CD4-positive, alpha-beta T cell treated with Interleukin-15 for 1 hour (primary cell): Measurements from ENCODE around the gene ARHGEF28.

Source experiments
- DNase-seq: peaks from one replicate; pipeline ENCODE4 v3.0.0-alpha.2; 2020

Gene ARHGEF28

DNA sequence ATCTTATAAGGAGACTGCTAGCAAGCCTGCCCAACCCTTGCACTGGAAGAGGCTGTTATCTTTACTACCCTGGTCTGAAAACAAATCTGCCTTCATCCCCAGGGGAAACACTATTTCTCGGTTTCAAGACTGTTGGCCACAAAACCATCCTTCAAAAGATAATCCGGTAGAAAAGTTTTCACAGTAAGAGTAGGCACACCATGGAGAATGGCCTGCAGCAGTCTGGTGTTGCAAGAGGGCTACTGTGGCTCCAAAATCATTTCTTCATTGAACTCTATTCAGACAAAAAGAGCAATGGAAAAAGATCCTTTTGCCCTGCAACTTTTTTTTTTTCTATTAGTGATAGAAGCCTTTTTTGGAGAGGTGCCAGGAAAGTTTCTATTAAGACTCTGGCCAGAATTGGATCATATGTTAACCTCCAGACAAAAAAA lies 163.9 kb downstream of the ARHGEF28 start:
- DNase-seq = no peak

DNA sequence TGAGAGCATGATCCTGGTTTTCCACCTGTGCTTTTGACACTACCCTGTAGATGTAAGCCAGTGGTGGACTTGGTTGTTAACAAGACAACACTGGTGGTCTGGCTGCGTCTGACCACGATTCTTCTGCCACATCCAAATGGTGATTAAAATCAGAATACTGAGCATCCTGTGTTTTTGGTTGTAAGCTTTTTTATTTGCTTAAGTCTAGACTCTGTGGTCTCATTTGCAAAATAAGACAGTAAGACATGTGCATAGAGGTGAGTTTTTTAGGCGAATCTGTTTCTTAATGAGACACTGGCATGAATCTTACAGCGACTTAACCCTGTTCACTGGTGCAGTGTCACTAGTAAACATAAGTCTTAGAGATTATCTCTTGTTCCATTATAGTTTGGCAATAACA lies 165.4 kb downstream of the ARHGEF28 start:
- DNase-seq = no peak

DNA sequence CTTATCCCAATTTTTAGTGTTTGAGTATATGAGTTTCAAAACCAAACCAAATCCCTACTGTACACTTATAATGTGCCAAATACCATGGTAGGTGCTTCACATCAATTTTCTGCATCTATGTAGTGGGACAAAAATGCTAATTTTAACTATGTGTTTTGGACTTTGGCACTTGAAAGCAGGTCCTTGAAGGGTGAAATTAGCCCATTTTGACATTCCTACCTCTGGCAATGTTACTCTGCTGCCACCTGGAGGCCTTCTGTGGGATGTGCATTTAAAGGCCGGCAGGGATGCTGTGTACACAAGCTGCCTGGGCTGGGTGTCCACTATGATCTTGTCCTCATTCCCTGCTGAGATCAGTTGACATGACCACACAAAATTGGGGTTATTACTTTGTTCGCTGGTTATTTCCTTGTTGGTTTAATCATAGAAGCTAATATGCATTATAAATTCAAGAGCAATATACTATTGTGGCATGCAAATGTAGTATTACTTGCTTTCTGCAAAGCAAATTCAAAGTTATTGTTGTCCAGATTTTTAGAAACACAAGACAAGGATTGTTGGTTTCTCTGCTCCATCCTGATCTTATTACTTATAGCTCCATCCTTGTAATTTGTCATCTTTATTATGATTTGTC lies 166.8 kb downstream of the ARHGEF28 start:
- peak; percentile 54 for DNase-seq

DNA sequence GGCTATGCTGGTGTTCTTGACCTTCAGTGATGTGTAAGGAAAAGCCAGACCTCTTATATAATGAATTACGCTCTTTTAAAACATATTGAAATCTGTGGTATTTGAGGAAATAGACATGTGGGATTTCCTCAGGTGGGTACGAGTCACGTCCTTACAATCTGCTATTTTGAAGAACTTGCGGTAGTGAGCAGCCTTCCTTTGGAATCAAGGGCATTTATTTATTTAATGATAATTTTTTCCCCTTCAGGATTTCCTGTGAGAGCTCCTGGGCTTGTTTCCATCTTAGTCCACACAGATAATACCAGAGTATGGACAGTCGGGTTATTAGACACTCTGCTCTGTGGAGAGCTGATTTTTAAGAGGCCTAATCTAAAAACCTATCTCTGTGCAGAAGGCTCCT lies 167.9 kb downstream of the ARHGEF28 start:
- DNase-seq = no peak

DNA sequence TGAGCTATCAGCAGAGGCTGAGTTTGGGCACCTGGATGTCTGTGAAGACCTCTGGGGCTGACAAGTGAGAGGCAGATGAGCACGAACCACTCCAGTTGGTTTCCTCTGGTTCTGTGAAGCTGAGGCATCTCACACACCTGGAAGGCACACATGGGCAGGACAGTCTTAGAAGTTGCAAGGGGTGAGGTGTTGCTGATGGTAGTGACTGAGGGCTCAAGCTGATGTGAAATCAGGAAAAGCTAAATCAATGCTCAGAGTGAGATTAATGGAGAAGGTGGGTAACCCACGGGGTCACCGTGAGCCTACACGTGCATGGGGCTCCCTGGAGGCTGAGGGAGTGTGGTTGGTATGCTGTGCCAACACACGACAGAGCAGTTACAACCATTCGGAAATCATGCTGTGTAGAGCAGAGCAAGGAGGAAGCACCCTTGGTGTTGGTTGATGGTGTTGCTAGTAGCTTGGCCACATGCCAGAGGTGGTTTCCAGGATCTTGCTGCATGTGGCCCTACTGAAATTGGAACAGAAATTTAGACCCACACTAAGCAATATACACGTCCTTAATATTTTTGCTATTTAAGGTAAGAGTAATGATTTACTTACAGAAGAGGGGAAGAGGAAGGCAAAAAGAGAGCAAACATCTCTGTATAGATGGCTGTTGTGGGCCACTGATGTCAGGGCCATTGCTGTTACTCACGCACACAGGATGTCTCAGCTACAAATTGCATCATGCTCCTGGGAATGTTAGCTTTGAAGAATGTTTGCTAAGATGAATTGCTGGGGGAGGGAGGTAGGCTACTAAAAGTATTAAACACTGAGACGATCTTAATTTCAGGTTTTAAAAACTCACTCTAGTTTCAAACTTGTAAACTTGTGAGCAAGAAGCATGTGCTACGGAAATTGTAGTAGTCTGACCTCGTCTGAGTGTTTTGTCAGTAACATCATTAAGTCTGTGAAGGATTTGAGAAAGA lies 170.5 kb downstream of the ARHGEF28 start:
- peak; percentile 29 for DNase-seq

DNA sequence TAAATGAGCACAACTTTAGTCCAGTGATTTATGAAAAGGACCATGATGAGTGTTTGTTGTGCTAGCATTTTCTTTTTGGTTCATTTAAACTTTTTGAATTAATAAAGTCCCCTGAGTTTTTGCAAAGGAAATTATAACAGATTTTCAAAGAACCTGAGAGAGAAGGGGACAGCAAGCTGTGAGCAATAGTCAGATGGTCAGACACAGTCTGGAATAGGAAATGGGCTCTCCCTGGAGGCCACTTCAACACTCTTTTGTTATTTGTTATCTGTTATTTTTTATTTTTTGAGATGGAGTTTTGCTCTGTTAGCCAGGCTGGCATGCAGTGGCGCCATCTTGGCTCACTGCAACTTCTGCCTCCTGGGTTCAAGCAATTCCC lies 171.1 kb downstream of the ARHGEF28 start:
- no peak for DNase-seq

DNA sequence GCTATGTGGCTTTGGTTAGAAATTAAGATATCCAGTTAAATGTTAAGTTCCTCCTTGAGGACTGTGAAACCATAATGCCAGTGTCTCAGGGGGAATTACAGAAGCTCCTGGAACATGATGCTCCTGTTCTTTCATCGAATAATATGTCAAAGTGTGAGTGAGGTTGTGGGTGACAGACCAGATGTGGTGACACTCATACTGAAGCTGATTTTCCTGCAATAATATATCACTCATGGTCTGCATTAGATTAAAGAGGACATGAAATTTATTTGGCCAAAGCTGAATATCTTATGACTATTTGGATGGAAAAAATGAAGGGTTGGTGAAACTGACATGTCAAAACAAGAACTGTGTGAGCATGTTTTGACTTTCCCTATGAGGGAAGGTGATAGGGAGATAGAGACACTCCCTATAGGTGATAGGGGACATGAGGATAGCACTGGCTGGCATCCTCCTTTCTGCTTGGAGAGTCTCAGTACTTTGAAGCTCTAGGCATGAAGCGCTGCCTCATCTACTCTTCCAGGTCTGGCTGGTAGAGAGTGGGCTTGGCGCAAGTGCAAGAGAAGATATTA lies 173.5 kb downstream of the ARHGEF28 start:
- DNase-seq = no peak

DNA sequence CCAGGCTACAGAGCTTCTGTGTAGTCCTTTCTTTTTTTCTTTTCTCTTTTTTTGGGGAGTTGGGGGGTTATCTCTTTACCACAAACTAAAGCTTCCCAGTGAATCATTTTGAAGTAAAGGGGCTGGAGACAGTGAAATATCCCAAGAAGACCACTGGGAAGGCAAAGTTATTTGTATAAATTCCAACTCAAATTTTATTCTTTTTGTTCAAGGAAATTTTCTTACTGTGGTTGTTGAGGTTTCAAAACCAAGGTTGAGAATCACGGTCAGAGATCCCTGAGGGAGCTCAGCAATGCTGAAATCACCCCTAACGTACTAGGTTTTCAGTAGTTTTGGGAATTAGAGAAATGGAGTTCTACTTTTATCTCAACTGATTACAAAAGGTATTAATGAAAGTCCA lies 175.7 kb downstream of the ARHGEF28 start:
- DNase-seq = no peak

DNA sequence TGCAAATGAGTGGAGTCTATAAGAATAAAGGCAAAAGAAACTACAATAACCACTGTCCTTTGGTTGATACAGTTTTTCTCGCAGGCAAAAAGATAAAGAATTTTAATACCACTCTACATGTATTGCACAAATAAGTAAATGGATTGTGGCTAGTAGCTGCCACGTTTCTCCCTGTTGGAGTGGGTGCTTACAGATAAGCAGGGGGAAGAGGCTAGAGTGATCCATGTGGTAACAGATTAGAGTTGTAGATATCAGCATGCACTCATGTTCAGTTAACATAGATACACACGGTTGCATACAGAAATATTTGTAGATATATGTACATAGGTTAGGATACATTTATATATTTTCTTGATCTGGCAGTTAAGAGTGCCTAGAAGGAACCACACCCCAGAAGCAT lies 179.5 kb downstream of the ARHGEF28 start:
- no peak for DNase-seq

DNA sequence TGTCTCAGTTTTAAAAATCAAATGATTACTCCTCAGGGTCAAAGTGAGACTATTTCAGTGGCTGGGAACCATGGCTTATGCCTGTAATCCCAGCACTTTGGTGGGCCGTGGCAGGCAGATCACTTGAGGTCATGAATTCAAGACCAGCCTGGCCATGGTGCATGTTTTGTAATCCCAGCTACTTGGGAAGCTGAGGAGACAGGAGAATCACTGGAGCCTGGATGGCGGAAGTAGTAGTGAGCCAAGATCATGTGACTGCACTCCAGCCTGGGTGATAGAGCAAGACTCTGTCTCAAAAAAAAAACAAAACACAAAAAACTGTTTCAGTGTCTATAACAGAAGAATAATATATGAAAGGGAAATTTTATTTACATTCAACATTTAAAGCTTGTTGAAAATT lies 182.9 kb downstream of the ARHGEF28 start:
- DNase-seq = no peak

DNA sequence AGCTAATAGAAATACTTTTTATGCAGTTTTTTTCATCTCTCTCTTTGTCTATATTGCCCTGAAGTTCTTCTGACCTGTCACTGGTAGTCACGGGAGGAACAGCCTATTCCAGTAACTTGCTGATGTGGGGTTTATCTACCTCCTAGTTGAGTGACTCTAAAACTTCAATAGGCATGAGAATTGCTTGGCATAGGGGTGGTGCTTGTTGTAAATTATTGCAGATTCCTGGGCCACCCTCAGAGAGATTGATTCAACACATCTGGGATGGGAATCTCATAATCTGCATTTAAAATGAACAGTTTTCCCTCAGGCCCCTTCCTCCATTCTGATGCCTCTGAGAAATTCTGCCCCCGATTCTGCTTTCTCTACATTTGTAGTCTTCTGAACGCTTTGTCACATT lies 184.4 kb downstream of the ARHGEF28 start:
- no peak for DNase-seq

DNA sequence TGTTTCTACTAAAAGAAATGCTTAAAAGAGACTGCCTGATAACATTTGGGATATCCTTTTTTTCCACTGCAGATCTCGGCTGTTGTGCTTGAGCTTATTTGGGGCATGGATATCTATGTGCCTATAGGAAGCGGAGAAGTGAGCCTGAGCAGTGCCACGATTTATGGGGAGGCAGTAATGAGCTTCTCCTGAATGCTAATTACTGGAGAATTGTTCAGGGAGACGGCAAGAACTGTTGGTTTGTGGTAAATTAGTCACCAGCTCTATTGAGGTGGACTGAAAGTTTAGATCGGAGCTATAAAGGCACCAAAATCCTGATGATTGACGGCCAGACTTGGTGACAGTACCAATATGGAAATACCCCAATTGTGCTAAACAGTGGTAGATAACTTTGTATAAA lies 186.5 kb downstream of the ARHGEF28 start:
- no peak for DNase-seq

DNA sequence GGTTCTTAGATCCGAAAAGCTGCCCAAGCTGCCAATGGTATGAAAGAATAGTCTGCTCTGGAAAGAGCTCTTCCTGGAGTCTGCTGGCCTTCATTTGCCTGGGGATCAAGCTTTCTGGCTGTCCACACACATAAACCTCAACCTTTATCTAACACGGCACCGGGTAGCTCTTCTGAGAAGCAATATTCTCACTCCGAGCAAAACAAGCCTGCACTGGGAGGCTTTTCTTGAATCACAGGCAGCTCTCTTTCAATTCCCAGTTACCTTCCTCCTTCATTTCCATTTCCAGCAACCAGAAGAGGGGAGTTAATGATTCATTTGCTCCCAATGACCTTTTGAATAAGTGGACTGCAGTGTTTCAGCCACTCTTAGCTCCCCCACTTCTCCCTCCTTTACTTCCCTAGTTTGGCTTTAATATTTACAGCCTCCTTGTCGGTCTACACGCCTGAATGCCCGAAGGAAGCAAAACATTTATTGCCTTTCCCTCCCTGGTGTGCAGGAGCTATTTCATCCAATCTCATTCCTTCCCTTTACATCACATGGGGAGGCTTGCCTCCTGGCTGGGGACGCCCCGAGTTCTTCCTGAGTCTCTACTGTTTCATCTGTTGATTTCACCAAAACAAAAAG lies 187.1 kb downstream of the ARHGEF28 start:
- no peak for DNase-seq

DNA sequence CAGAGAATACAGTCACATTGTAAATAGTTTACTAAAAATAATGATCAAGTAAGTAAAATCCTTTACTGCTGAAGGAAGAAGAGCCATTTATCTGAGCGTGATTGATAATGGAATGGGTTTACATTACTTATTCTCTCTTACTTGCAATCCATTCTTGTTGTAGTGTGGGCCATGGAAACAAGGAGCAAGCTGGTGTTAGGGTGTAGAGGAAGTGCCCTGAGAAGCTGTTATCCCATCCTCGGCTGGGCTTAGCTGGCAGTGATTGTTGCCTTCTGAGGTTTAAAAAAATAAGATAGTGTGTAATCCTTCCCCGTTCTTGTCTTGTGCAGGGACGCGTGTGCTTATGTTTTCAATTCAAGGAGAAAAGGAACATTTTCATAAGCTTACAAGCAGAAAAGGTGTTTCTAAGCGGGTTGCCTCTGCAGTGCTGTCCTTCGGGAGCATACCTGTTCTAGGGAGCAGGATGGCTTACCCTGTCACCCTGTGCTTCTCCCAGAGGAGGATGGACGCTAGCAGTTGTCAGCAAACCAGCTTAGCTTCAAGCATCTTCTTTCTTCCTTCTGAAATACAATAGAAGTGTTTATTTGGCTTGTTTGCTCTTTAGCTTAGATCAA lies 188.3 kb downstream of the ARHGEF28 start:
- DNase-seq = no peak

DNA sequence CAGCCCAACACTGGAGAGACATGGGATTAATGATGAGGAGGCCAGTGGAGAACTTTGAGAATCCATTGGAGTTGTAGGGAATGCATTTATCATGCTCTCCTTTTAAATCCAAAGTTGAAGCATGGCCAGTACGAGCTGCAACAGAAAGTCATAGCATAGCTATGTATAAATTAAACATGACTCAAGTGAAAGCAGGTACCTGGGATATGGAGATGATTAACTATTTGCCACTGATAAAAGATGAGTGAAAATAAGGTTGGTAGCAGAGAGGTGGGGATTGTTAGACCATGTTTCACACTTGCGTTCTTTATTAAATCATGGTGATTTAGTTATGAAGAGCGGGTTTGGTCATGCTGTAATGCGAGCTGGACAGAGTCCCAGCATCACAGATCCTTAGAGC lies 189.6 kb downstream of the ARHGEF28 start:
- DNase-seq = no peak

DNA sequence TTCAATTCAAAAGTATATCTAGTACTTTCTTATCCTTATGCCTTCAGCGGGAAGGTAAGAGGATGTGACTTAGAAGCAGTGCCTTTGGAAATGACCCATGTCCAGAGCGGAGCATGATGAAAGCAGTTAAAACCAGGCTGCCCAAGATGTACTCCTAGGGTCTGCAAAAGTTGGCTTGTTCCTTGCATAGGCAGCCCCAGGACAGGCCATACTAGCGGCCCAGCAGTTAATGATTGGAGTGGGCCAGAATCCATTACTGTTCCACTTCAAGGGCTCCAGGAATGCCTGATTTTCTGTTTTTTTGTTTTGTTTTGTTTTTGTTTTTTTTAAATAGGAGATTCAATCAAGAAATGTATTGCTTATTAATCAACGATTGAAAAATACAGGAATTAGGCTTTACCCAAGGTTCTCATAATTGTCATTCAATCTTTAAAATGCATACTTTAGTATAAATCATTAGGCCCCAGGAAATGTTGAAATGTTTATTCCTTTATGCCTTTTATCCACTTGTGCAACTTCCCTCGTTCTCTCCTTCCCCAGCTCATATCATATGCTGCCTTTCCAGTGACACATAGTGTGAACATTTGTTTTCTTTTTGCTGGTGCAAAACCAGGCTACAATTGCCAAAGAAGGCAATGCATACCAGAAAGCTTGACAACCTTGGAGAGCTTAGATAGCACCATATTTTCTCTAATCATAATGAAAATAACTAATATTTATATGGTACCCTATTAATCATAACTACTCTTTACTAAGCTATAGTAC lies 190.8 kb downstream of the ARHGEF28 start:
- DNase-seq = no peak

DNA sequence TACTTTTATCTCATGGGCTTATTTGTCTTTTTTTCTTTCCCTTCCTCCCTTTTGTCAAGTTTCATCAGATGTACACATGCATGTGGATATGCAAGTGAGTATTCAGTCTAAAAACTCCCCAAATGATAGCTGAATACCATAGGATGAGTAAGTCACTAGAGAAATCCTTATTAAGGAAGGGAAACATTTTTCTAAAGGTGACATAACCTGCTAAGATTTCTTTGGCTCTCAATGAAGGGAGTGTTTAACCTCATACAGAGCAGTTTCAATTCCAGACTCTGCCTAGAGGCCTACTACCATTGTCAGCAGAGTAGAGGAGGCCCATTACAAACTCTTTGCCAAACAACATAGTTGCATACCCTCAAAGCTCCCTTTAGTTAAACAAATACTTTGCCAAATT lies 192.4 kb downstream of the ARHGEF28 start:
- no peak for DNase-seq

DNA sequence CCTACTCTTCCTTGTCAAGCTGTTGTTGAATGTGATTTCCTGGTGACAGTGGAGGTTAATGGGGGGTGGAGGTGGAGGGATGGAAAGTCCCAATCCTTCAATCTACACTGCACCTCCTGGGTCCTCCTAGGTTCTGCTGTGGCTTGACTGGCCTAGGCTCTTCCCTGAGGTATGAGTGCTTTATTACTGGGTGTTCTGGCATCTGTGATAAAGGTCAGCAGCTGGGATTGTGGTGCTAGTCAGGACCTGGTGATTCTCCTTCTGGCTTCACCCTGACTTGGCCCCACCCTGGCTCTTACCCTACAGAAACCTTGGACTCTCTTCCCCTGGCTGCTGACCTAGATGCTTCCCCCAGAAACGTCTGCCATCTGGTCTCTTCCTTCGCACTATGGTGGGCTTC lies 194.3 kb downstream of the ARHGEF28 start:
- no peak for DNase-seq

DNA sequence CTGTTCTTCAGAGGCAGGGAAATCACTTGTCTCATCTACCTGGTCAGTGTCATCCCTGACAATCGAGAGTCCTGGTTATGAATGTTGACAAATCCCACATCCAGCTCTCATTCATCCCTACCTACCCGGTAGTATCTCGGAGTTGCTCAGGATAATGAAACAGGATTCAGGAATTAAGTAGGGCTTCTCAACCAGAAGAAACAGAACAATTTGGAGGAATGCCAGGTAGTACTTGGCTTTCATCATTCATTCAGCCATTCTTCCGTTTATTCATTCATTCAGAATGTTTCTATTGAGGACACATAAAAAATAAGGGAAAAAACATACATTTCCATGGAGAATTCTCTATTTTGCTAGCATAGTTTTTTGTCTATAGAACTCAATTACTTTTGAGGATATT lies 195.0 kb downstream of the ARHGEF28 start:
- no peak for DNase-seq

DNA sequence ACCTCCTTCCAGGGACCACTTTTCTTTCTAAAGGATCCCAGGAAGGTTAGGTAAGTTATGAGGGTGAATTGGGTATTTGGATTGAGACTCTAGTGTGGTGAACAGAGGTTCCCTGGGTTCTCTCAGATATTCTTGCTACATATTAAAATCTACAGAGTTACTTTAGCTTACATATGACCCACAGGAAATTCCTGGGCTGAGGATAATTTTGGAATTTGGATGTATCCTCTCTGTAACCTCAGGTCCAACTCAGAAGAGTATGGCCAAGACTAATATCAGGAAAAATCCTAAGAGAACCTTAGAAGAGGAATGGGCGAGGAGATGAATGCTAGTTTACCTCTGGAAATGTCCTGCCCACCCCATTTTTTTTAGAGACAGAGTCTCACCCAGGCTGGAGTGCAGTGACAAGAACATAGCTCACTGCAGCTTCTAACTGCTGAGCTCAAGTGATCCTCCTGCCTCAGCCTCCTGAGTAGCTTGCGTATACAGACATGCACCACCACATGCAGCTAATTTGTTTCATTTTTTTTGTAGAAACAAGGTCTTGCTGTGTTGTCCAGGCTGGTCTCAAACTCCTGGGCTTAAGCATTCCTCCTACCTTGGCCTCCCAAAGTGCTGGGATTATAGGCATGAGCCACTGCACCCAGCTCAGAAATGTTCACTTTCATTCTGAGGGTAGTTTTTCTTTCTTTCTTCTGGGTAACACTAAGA lies 196.4 kb downstream of the ARHGEF28 start:
- DNase-seq = no peak

DNA sequence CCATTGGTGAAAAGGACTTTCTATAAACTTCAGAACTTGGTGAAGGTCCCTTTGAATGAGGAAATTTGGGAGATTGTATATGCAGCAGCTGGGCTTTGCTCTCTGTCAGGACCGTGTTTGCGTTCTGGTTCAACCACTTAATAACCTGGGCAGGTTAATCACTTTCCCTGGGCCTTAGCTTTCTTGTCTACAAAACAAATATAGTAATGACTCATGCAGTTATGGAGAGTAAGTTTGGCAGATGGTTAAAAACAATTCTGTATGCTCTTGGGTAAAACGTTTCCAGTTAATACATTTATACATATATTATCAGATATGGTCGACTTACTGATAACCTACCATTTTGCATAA lies 197.0 kb downstream of the ARHGEF28 start:
- DNase-seq = no peak

DNA sequence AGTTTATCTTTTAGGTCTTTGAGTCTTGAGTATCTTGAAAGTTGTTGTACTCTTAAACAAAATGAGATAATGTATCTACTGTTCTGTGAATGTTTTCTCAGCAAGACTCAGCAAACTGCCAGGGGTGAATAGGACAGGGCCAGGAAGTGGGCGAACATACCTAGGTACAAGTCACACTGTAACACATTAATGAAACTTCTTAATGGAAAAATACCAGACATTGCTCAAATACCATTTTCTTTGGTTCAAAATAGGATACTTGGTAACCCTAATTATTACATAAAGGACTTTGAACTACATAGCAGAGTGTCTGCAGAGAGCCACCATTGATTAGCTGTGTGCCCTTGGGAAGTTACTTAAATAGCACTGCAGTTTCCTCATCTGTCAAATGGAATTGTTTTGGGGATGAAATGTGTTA lies 197.5 kb downstream of the ARHGEF28 start:
- DNase-seq = no peak
